Measurements from ENCODE around the gene GBGT1.

Gene GBGT1

DNA sequence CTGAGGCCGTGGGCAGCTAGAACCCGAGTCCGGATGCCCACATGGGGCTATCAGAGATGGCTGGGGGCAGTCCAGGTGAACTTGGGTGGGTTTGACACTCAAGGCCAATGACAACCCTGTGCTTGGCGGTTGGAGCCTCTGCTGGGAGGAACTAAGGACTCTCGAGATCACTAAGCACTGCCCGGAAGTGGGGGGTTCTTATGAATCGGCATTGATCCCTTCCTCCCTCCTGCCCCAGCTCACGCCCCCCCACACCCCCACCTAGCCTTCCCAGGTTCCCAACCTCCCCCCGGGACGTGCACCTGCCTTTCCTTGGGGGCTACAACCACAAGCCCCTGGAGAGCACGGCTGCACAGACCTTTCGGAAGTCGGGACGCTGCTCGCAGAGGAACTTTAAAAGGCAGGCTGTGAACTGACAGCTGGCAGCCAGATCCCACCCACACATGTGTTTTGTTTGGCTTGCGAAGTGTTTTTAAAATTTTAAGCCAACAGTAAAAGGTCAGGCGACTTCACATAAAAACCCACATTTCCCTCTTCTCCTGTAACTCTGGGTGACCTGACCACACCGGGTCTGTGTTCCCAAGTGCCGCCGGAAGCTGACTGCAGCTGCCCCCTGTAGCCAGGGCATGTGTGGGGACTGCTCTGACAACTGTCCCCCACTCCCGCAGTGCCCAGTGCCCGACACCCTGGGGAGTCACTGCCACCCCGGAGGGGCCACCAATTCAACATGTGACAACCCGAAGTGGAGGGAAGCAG lies 37.6 kb downstream of the GBGT1 start:
- no peak for DNase-seq (ENCODE audit: low spot score)

DNA sequence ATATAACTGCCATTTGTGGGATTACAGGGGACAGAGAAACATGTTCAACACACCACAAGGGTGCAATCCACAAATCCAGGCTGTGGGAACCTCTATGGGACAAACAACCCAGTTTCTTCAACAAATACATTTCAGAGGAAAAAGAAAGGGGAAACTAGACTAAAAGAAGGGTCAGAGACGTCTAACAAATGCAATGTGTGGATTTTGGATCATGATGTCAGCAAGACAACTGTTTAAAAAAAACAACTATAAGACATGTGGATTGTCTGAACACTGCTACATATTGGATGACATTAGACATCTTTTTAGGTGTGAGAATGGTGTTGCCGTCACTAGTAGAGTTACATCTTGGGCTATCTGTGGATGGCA lies 38.8 kb downstream of the GBGT1 start:
- DNase-seq (ENCODE audit: low spot score), result no peak

GRCh38 chr9:133124123-133124906 lies 39.4 kb downstream of the GBGT1 start:
- DNase-seq (ENCODE audit: low spot score), result no peak

- peak; percentile 39 for DNase-seq (ENCODE audit: low spot score)
Observed at GRCh38 chr9:133122935-133123611, 40.6 kb downstream of the GBGT1 start.

DNA sequence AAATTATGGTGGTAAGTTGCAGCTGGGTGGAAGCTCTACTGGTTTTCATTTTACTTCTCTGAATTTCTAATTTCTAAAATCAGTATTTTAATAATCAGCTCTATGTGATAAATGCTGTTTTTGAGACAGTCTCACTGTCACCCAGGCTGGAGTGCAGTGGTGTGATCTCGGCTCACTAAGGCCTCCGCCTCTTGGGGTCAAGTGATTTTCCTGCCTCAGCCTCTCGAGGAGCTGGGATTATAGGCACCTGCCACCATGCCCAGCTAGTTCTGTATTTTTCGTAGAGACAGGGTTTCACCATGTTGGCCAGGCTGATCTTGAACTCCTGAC lies 41.1 kb downstream of the GBGT1 start:
- DNase-seq (ENCODE audit: low spot score), result no peak

- no peak for DNase-seq (ENCODE audit: low spot score)
Observed at GRCh38 chr9:133121915-133122550, 41.7 kb downstream of the GBGT1 start.

DNA sequence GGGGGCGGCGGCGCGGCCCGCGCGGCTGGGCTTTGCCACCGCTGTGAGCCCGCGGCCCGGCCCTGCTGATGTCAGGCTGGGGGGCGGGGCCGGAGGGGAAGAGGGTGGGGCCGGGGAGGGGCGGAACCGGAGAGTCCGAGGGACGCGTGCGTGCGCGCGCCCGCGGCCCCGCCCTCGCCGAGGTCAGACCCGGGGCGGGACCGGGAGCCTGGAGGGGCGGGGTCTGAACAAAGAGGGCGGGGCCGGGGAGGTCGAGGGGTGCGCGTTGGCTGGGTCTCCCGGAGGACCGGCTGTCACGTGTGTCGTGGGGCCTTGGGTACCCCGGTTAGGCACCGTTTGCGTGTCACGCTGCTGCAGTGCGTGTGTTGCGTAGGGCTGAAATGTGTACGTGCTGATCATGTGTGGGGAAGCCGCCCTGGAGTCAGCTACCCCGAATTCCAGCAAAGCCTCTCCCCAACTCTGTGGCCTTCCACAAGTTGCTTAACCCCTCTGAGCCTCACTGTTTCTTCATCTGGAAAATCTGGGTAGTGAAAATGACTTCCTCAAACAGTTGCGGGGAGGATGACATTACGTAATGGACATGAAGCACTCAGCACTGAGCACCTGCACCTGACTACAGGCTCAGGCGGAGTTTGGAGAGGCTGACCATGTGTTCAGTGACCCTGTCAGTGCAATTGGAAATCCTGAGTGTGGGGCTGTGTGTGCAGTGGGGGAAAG lies 42.4 kb downstream of the GBGT1 start, which contains the start of gene RALGDS:
TSS of gene RALGDS (minus strand) at position 43 of the 717 bp plus-strand sequence. CDS start 86 bp downstream, outside the sequence.
- peak; percentile 91 for DNase-seq (ENCODE audit: low spot score)

DNA sequence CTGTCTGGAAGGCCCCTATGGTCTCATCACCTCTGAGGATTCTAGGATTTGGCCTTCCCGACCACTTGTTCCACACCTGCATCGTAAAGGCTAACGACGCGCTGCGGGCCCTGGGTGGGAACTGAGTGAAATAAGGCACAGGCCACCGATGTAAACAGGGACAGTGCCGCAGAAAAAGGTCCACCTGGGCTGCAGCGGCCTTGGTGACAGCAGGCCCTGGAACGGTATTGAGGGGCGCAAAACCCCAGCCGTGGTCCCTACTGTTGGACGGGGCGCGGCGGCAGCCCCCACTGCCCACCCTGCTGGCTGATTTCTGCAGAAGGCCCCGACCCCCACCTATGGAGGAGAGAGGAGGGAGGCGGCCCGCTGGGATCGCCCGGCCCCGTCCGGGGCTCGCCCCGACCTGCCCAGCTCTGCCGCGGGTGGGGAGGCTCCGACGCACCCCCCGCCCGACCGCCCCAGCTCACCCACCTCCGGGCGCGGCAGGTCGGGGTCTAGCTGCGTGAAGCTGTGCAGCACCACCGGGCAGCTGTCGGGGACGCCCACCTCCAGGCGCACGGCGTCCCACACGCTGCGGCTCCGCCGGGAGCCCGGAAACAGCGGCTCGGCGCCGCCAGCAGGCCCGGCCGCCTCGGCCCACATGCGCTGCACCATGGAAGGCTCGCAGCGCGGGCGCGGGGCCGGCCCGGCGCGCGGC lies 43.1 kb downstream of the GBGT1 start:
- DNase-seq (ENCODE audit: low spot score), result no peak

- DNase-seq (ENCODE audit: low spot score), result no peak
Observed at GRCh38 chr9:133119846-133120500, 43.7 kb downstream of the GBGT1 start.

DNA sequence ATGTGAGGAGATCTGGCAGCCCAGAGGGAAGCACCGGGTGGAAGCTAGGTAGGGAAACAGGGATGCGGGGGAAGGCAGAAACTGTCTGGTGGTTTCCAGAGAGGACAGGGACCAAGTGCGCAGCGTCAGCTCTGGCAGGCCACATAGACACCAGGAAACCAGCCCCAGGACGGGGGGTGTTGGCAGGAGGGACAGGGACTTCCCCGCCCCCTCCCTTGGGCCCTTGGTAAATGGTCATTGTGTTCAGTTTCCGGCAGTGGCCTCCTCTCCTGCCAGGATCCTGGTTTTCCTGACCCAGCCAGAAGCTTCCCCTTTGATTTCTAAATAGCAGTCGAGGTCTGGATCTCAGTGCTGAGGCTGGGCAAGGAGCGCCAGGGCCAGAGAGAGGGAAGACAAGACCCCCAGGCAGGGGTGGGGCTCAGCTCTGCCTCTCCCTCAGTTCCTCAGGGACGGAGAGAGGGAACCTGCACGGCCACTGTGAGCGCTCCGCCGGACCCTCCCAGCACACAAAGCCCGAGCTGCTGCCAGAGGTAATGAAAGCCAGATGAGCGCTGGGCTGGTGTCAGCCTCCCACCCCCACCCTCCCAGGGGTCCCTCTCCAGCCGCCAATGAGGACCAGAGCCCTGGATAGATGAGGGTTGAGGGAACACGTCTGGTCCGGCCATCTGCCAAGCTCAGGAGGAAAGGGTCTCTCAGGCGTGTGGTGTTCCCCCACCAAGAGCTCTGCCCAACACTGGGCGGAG lies 44.4 kb downstream of the GBGT1 start:
- no peak for DNase-seq (ENCODE audit: low spot score)

GRCh38 chr9:133118568-133118967 lies 45.1 kb downstream of the GBGT1 start:
- DNase-seq (ENCODE audit: low spot score), result no peak

DNA sequence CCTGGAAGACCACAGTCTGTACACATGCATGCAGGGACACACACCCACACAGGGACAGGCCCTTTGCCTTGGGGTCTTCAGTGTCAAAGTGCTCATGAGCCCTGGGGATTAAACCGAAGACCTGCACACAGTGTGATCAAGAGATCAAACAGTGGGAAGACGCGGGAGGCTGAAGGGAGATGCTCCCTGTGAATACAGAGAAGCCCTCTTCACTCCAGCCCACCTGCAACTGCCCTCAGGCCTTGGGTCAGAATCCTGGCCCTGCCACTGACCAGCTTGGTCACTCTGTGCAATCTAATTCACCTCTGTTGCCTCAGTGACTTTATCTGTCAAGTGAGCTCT lies 45.6 kb downstream of the GBGT1 start:
- DNase-seq (ENCODE audit: low spot score), result no peak

DNA sequence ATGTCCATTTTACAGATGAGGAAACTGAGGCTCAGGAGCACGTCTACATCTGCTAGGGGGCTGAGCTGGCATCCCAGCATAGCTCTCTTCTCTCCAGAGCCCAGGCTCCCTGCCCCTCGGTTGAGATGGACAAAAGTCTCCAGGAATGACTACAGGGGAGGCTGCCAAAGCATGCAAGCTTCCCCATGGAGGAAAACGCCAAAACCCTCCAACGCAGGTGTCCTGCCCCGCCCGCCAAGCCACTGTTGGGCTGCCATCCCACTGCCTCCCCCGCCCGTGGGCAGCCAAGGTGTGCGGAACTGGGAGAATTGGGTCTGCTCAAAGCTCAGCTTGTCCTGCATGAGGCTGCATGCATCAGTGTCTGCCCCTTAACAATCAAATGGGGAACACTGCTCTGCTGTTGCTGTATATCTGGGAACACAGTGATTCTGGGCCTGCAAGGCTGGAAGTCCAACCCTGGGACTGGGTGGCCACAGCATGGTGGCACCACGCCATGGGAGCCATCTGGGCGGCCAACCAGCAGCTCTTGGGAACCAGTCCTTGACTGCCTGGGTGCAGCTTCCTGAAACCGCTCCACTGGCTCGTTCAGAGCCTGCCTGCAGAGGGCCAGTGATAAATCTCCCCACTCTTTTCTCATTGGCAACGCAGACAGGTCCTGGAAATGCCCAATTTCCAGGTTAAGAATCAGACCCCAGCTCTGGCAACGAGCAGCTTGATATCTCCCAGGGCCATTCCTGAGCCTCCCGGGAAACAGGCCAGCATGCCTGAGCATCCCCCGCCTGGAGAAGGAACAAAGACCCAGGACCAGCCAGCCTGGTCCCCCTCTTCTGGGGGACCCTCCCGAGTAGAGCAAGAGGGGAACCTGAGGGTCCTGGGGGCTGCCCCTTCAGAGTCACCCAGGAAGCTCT lies 46.2 kb downstream of the GBGT1 start:
- DNase-seq (ENCODE audit: low spot score), result no peak

GRCh38 chr9:133116346-133117231 lies 47.1 kb downstream of the GBGT1 start:
- DNase-seq (ENCODE audit: low spot score), result no peak

DNA sequence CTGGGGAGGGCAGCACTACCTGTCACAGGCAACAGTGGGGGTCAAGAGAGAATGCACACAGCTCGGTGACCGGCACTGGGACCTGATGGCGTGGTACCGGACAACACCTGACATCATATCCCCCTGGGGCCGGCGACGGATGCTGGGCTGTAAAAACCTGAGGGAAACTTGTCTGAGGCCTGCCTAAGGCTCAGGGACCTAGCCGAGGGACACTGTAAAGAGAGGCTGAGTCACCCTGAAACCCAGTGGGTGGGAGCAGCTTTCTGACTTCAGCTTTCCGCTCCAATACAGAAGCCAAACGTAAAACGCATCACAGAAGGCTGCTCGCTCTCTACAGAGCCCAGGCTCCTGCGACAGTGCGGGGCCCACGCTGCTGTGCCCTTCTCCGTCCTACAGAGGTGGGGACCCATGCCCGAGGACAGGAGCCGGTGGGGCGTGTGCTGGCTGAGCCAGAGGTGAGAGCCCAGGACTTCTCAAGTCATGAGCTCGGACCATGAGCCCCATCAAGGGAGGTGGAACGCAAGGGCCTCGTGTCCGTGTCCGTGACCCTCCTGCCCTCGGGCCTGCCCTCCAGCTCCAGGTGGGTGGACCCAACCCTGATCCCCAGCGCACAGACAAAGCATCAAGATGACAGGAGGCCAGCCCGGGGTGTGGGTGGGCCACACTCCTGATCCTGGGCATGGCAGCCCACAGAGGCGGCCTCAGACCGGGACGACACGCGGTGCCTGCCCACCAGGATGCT lies 47.9 kb downstream of the GBGT1 start:
- no peak for DNase-seq (ENCODE audit: low spot score)

DNA sequence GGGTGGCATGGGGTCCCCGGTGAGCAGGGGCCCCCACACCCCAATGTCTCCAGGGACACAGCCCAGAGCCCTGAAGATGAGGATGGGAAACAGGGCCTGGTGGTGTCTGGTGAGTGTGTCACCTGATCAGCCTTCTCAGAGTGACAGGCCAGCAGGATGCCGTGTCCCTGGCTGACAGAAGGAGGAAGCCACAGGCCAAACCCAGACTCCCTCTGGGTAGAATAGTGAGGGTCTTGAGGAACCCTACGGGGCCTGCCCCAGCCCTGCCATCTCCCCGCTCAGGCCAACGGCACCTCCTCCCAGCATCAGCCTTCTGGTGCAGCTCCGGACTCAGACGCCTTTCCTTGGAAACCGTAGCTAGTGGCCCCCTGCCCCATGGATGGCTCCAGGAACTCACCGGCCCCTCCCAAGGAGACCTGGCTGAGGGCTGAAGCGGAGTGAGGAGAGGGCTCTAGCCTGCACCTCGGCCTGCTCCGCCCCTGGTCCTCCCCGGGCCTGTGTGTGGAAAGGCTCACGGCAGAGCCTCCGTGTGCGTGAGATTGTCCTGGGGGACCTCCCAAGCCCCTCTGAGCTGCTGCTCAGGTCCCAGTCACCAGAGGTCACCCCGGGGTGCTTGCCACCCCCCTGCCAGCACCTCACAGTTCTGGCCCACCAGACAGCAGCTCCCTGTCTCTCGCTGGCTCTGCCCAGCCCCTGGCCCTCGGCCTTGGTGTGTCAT lies 48.7 kb downstream of the GBGT1 start:
- no peak for DNase-seq (ENCODE audit: low spot score)
